ENCODE results near the gene OR12D2.
"Not testable (repeated sequence)": the region's sequence is repeated elsewhere in the genome, so short reads cannot be mapped to it uniquely, and the experiment has no call there.

The OR12D2 gene

DNA sequence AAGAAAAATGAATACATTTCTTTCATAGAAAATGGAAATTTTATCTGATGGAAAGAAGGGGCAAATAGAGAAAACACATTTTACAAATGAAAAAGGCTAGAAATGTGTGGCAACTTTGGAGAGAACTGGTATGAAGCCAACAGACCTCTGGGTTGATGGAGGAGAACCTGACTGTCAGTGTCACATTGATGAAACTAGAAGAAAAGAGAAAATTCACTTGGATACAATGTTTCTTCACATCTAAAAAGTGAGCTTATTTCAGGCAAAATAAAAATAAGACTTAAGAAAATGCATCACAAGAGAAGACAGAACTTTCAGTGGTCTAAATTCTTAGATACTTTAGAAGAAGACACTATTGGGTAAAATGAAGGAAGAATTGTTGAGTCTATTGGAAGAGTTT, at the start of gene OR12D2:
Gene OR12D2, plus strand, starts transcription at position 301 of the 400 bp plus-strand sequence. CDS start 1,069 bp downstream, outside the sequence.
- DNase-seq (ENCODE audit: low read depth), result no peak

- DNase-seq (ENCODE audit: low read depth), result not testable (repeated sequence)
Observed at GRCh38 chr6:29349348-29349747, 46.1 kb upstream of the OR12D2 start.

- DNase-seq (ENCODE audit: low read depth), result no peak
Observed at GRCh38 chr6:29354980-29355379, 40.5 kb upstream of the OR12D2 start.

DNA sequence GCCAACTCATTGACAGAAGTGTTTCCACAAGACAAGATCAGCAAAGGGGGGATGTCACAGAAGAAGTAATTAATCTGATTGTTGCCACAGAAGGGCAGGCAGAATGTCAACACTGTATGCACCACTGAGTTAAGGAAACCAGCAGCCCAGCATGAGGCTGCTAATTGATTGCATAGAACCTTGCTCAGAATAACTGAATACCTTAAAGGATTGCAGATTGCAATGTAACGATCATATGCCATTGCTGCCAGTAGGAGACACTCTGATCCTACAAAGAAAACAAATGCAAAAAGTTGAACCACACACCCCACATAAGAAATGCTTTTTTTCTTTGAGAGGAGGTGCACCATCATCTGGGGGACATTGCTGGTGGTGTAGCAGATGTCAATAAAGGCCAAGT, 39.8 kb upstream of the OR12D2 start:
- no peak for DNase-seq (ENCODE audit: low read depth)

DNA sequence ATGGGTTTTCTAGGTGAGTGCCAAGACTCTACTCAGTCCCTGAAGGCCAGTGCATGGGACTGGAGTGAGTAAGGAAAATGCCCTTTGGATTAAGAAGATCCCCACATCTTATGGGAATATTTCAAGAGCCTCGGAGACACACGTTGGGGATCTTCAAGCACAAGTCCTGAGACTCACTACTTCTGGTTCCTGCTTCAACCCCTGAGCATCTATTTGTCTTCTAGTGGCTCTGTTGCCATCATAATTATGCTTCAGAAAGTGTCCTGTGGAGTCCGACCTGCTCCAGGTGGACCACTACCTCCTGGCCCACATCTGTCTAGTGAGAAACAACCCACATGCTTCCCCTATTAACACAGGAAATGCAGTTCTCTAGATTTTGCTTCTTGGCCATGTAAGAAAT, 26.7 kb upstream of the OR12D2 start, which contains the start of gene OR5V1:
Gene OR5V1, minus strand, starts transcription at position 101 of the 400 bp plus-strand sequence. CDS start 12,670 bp downstream, outside the sequence.
- DNase-seq (ENCODE audit: low read depth), result no peak

DNA sequence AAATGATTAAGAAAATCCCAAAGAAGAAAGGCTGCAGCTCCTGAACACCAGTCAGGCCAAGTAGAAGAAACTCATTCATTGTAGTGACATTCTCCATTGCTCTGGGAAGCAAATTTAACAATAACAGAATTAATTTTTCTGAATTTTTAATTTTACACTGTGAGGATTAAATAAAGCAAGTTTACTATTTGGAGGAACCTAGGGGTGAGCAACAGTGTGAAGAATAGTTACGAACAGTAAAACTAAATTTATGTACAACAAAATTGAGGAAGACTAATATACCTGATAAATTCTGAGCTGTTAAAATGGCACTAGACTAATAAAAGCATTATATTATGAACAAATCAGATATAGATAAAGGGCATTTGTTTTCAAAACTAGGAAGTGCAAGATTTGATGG, 20.2 kb upstream of the OR12D2 start, which contains the start of gene OR12D3:
Gene OR12D3, minus strand, starts transcription at position 101 of the 400 bp plus-strand sequence. Its CDS starts 4 bp downstream, at position 97.
- DNase-seq (ENCODE audit: low read depth), result no peak

DNA sequence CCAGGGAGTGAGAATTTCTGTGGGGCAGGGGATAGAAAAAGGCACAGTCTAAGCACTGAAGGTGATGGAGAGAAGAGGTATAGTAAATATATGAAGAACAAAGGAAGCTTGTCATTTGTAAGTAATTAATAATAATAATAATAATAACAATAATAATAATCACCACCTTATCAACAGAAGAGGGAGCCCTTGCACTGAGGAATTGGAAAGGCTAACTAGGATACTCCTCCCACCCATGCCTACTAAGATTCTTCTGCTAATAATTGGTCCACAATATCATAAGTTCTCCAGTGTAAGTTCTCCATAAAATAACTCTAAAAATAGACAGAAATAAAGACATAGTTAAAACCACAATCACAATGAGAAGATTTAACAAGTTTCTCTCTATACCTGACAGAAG, 19.4 kb upstream of the OR12D2 start:
- no peak for DNase-seq (ENCODE audit: low read depth)

- DNase-seq (ENCODE audit: low read depth), result no peak
Observed at GRCh38 chr6:29388533-29388932, 6.9 kb upstream of the OR12D2 start.

DNA sequence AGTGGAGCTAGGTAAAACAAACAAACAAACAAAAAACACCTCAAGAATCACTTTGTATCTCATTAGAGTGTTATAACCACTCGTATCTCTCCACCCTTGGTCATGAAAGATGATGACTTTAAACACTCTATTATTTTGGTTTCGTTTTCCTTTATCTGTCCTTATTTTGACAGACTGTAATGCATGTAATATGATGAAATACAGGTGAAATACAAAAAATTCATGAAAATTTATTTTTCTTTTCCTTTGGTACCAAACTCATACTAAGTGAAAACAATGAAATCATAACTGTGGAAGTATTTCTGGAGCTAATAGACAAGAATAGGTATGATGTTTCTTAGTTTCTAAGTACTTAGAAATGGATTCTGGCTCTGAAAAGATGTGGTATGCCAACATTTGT, 4.1 kb downstream of the OR12D2 start:
- no peak for DNase-seq (ENCODE audit: low read depth)

DNA sequence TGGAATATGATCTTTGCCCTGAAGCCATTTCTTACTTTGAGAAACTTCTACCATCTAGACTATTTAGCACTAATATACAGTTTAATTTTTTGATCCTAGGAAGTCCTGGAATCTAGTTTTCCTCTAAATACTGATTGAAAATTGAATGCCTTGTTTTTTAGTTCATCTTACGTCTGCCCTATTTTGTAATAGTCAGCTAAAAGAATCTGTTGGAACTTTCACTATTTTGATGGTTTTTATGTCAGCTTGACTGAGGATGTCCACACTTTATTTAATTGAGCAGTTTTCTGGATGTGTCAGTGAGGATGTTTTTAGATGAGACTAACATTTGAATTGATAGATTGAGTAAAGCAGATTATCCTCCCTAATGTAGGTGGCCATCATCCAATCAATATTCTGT, 8.4 kb downstream of the OR12D2 start:
- DNase-seq (ENCODE audit: low read depth), result no peak

DNA sequence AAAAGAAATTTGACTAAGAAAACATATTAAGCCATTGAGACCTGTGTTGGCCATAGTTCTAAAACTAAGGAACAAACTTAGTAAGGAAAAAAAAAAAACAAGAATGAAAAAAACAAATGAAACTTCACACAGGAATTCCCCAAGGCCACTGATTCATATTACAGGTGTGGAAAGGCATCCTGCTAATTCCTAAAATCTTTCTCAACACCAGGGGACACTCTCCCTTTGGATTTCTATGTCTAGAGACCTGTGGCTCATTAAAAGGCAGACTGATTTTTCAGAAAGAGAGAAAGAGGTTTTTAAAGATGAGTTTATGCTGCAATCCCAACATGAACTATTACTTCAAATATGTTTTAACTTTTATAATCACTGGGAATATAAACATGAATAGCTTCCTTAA, 19.2 kb downstream of the OR12D2 start, which contains the start of gene OR12D1:
Gene OR12D1, plus strand, starts transcription at position 341 of the 400 bp plus-strand sequence.
- DNase-seq (ENCODE audit: low read depth), result no peak

DNA sequence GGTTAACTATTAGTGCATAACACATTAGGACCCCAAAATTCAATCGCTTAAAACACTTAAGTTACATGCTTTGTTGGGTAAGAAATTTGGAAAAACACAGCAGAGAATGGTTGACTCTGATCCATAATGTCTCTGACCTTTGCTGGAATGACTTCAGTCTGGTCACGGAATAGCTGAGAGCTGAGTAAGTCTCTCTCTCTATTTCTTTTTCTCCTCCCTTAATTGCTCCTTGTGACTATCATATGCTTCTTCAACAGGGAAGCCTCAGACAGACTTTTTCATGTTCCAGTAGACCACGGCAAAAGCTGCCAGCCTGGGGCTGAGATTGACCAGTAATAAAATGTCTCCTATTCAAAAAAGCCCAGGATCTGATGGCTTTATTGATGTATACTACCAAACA, 24.1 kb downstream of the OR12D2 start:
- DNase-seq (ENCODE audit: low read depth), result no peak

- no peak for DNase-seq (ENCODE audit: low read depth)
Observed at GRCh38 chr6:29424168-29424567, 28.7 kb downstream of the OR12D2 start.

DNA sequence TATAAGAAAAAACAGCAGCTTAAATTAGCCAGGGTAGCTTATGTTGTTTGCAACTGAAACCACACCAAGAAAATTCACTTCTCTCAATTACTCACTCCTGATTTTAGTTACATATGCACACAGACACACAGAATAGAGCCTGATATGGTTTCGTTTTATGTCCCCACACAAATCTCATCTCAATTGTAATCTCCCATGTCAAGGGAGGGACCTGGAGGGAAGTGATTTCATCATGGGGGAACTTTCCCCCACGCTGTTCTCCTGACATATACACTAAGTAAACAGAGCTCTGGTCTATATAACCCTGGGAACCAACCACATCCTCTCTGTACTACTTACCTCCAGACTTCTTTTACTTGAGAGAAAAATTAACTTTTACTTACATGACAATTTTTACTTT, 29.1 kb downstream of the OR12D2 start:
- no peak for DNase-seq (ENCODE audit: low read depth)

- no peak for DNase-seq (ENCODE audit: low read depth)
Observed at GRCh38 chr6:29425075-29425474, 29.6 kb downstream of the OR12D2 start.

GRCh38 chr6:29426654-29427053, 31.2 kb downstream of the OR12D2 start:
- no peak for DNase-seq (ENCODE audit: low read depth)

DNA sequence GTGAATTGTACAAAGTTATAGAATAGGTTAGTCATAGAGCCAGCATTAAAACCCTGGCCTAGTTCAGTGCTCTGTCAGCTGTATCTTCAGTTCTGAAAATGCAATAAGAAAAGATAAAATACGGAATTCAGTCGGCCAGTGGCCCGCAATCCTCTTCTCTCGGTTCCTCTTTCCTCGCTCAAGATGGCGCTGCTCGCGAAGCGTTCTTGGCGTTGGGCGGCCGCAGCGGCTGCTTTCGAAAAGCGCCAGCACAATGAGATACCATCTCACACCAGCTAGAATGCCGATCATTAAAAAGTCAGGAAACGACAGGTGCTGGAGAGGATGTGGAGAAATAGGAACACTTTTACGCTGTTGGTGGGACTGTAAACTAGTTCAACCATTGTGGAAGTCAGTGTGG, 41.3 kb downstream of the OR12D2 start:
- DNase-seq (ENCODE audit: low read depth), result not testable (repeated sequence)

DNA sequence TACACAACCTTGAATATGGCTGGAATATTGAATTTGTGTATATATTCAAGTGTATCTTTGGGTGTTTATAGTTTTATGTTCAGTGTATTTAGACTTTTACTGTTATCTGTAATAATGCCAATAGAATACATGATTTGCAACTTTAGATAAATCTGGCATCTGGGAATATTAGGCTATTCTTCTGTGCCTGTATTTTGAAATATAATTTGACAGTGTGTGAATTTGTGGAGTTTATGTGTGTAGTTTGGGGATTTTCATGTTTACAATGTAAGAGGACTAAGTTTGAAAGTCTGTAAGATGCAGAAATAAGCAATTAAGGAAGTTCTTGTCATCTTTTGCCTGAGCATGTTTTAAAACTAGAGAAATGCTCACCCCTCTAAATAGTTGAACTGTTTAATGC, 43.6 kb downstream of the OR12D2 start, which contains the start of gene OR10C1:
Gene OR10C1, plus strand, starts transcription at position 301 of the 400 bp plus-strand sequence. CDS start 710 bp downstream, outside the sequence.
- no peak for DNase-seq (ENCODE audit: low read depth)

DNA sequence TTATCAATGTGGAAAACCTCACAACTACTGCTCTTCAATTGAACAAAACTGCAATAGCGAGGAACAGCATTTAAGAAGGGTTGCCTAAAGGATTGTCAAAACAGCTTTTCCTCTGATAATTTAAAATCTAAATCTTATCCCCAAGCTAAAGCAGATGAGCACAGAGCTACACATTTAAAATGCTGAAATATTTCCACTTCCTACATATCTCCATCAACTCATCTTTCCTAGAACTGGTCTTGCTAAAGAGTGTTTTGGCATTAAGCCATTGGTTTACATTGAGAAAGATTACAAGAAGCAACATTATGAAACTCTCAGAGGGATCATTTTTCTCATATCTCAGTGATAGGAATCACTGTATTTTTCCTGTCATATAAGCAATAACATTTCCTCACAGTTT, 47.3 kb downstream of the OR12D2 start:
- DNase-seq (ENCODE audit: low read depth), result no peak

DNA sequence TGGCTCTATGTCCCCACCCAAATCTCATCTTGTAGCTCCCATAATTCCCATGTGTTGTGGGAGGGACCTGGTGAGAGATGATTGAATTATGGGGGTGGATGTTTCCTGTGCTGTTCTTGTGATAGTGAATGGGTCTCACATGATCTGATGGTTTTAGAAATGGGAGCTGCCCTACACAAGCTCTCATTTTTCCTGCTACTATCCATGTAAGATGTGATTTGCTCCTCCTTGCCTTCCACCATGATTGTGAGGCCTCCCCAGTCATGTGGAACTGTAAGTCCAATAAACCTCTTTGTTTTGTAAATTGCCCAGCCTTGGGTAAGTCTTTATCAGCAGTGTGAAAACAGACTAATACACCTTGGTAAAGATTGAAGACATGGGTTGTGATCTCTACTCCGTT, 48.6 kb downstream of the OR12D2 start:
- not testable (repeated sequence) for DNase-seq (ENCODE audit: low read depth)

All from GM04504 (cell line).